Nephron progenitor cell (in vitro differentiated cells): ENCODE data around the gene RASSF1.

Experiments used
- DNase-seq: peaks from one replicate; pipeline ENCODE4 v3.0.0; 2021
- H3K27ac Mint-ChIP-seq: 2 replicates; pipeline ENCODE4 v1.8.0; 2021; ENCODE audit warnings: mild to moderate bottlenecking, moderate library complexity, mixed read lengths
- H3K27me3 Mint-ChIP-seq: 2 replicates; pipeline ENCODE4 v1.8.0; 2021; ENCODE audit warnings: mild to moderate bottlenecking, low read depth, mixed read lengths; ENCODE audit not compliant: poor library complexity
- H3K36me3 Mint-ChIP-seq: 2 replicates; pipeline ENCODE4 v1.8.0; 2021; ENCODE audit warnings: low read depth, mixed read lengths
- H3K4me1 Mint-ChIP-seq: 2 replicates; pipeline ENCODE4 v1.8.0; 2021; ENCODE audit warnings: mixed read lengths
- H3K4me3 Mint-ChIP-seq: 2 replicates; pipeline ENCODE4 v1.8.0; 2021; ENCODE audit warnings: mild to moderate bottlenecking, moderate library complexity, mixed read lengths
- H3K9me3 Mint-ChIP-seq: 2 replicates; pipeline ENCODE4 v1.8.0; 2021; ENCODE audit warnings: mild to moderate bottlenecking, moderate library complexity, mixed read lengths
- CTCF ChIP-seq: fragments of 200-600 bp; sonication (generic); IDR thresholded peaks from 2 replicates; pipeline ENCODE4 v1.5.0; 2021; ENCODE audit warnings: antibody characterized with exemption

RASSF1 gene

GRCh38 chr3:50294492-50295403 lies 45.9 kb downstream of the RASSF1 start:
- peaks cover 5% of the 10 kb centered on the region for H3K27me3 Mint-ChIP-seq
- peaks cover 25% of the 10 kb centered on the region for H3K4me1 Mint-ChIP-seq
- no peaks in the 10 kb centered on the region for H3K36me3 Mint-ChIP-seq

GRCh38 chr3:50294089-50294488 lies 46.5 kb downstream of the RASSF1 start:
- Mint-ChIP-seq H3K4me3 (no peak overlapping the region), H3K36me3 (peaks cover 5% of the 10 kb centered on the region), H3K27ac (no peak overlapping the region), H3K4me1 (peaks cover 19% of the 10 kb centered on the region), H3K9me3 (no peaks in the 10 kb centered on the region), H3K27me3 (peaks cover 4% of the 10 kb centered on the region)
- no peak for TF ChIP-seq CTCF
- DNase-seq, result no peak

More at GRCh38 chr3:50294492-50295403, 45.9 kb downstream of the RASSF1 start:
- no peak overlapping the region for H3K4me3 Mint-ChIP-seq
- no peak overlapping the region for H3K27ac Mint-ChIP-seq
- DNase-seq, result no peak
- no peak for TF ChIP-seq CTCF
- H3K9me3 Mint-ChIP-seq, result no peaks in the 10 kb centered on the region

- H3K4me1 Mint-ChIP-seq, result peaks cover 16% of the 10 kb centered on the region
- no peaks in the 10 kb centered on the region for H3K9me3 Mint-ChIP-seq
- no peak for TF ChIP-seq CTCF
- peak overlapping the region; percentile 99 for H3K27ac Mint-ChIP-seq
- no peaks in the 10 kb centered on the region for H3K27me3 Mint-ChIP-seq
- DNase-seq, result no peak
- H3K4me3 Mint-ChIP-seq, result peak overlapping the region; percentile 88
- H3K36me3 Mint-ChIP-seq, result peaks cover 13% of the 10 kb centered on the region
These were observed 47.4 kb downstream of the RASSF1 start for GRCh38 chr3:50293079-50293801.

GRCh38 chr3:50292159-50293078 lies 48.2 kb downstream of the RASSF1 start, which contains the start of gene IFRD2:
Gene IFRD2, minus strand, starts transcription at chr3:50292429. Its CDS starts 155 bp downstream, at chr3:50292274.
- peak; percentile 94 for DNase-seq
- H3K4me1 Mint-ChIP-seq, result peaks cover 16% of the 10 kb centered on the region
- no peaks in the 10 kb centered on the region for H3K9me3 Mint-ChIP-seq
- peak within 1 kb of the TSS; percentile 88 for H3K4me3 Mint-ChIP-seq
- peak within 1 kb of the TSS; percentile 99 for H3K27ac Mint-ChIP-seq
- peaks cover 16% of the 10 kb centered on the region for H3K36me3 Mint-ChIP-seq
- TF ChIP-seq CTCF, result no peak
- H3K27me3 Mint-ChIP-seq, result no peaks in the 10 kb centered on the region

GRCh38 chr3:50290161-50290641 lies 50.4 kb downstream of the RASSF1 start:
- H3K4me3 Mint-ChIP-seq, result peak overlapping the region; percentile 61
- H3K4me1 Mint-ChIP-seq, result peaks cover 16% of the 10 kb centered on the region
- H3K27me3 Mint-ChIP-seq, result no peaks in the 10 kb centered on the region
- DNase-seq, result no peak
- no peak for TF ChIP-seq CTCF
- no peaks in the 10 kb centered on the region for H3K9me3 Mint-ChIP-seq
- no peak overlapping the region for H3K27ac Mint-ChIP-seq
- H3K36me3 Mint-ChIP-seq, result peaks cover 16% of the 10 kb centered on the region
